GM19438 (cell line): ENCODE results near the gene HTRA1.

Source experiments
- ATAC-seq: cut with Tn5 transposase; IDR thresholded peaks from one replicate; pipeline ENCODE4 v1.9.1; 2021; ENCODE audit warnings: low read depth; ENCODE audit not compliant: unreplicated experiment

Gene HTRA1

GRCh38 chr10:122514045-122514840 is 52.9 kb downstream of the HTRA1 start:
- ATAC-seq = no peak

- ATAC-seq = no peak
Measured at GRCh38 chr10:122515022-122515424, 53.7 kb downstream of the HTRA1 start.

- ATAC-seq = no peak
Measured at GRCh38 chr10:122515588-122516231, 54.4 kb downstream of the HTRA1 start.

- ATAC-seq = no peak
Measured at GRCh38 chr10:122516734-122517133, 55.4 kb downstream of the HTRA1 start.

- ATAC-seq = no peak
Measured at GRCh38 chr10:122519144-122519543, 57.8 kb downstream of the HTRA1 start.

- ATAC-seq = no peak
Measured at GRCh38 chr10:122519873-122520272, 58.5 kb downstream of the HTRA1 start.

- no peak for ATAC-seq
Measured at GRCh38 chr10:122521011-122521410, 59.7 kb downstream of the HTRA1 start.

GRCh38 chr10:122524811-122525210 is 63.5 kb downstream of the HTRA1 start:
- no peak for ATAC-seq

- no peak for ATAC-seq
Measured at GRCh38 chr10:122525788-122526187, 64.4 kb downstream of the HTRA1 start.

- ATAC-seq = no peak
Measured at GRCh38 chr10:122526892-122527291, 65.5 kb downstream of the HTRA1 start.

- no peak for ATAC-seq
Measured at GRCh38 chr10:122530177-122530576, 68.8 kb downstream of the HTRA1 start.

GRCh38 chr10:122531261-122531660 is 69.9 kb downstream of the HTRA1 start:
- no peak for ATAC-seq

GRCh38 chr10:122531939-122532338 is 70.6 kb downstream of the HTRA1 start:
- no peak for ATAC-seq

GRCh38 chr10:122532601-122533296 is 71.4 kb downstream of the HTRA1 start:
- no peak for ATAC-seq

- ATAC-seq = no peak
Measured at GRCh38 chr10:122537545-122537944, 76.2 kb downstream of the HTRA1 start.

- ATAC-seq = no peak
Measured at GRCh38 chr10:122541541-122542002, 80.2 kb downstream of the HTRA1 start.

- ATAC-seq = no peak
Measured at GRCh38 chr10:122543676-122544445, 82.5 kb downstream of the HTRA1 start.

GRCh38 chr10:122544493-122544892 is 83.1 kb downstream of the HTRA1 start:
- ATAC-seq = no peak

- no peak for ATAC-seq
Measured at GRCh38 chr10:122546242-122546641, 84.9 kb downstream of the HTRA1 start.

GRCh38 chr10:122548407-122549085 is 87.2 kb downstream of the HTRA1 start:
- ATAC-seq = no peak
